Measurements from ENCODE around the gene APCDD1.

GRCh38 chr18:10457767-10458166, 3.3 kb downstream of the APCDD1 start:
- TF ChIP-seq CTCF (conservative IDR thresholded peaks at IDR 0.05; ENCODE audit: low read depth, low read length) (no peak), EZH2 (IDR thresholded peaks at IDR 0.05; ENCODE audit: borderline replicate concordance, low read depth, low read length, poor library complexity, severe bottlenecking) (no peak)
